Hair follicle dermal papilla cell (primary cell): ENCODE data around the gene MYF5. TPM values are rescaled to one million over a fixed set of nuclear protein-coding genes. Genes with fewer than 3 reads are reported as not detected.

Experiments used
- total RNA-seq: library from RNA; depleted of rRNA; stranded (reverse); fragments of >200 nt; gene quantifications from 2 replicates; pipeline ENCODE4 v1.2.3, GENCODE V29; 2012

The MYF5 gene
- not detected in 2 replicates for total RNA-seq

GRCh38 chr12:80716696-80717469, at the start of gene MYF5:
Gene MYF5 (plus strand): TSS chr12:80716912. CDS start chr12:80717064, 152 bp downstream.

GRCh38 chr12:80707126-80707829, 9.4 kb upstream of the MYF5 start, which contains the start of gene MYF6:
Gene MYF6 (plus strand): TSS chr12:80707634. CDS start chr12:80707720, 86 bp downstream.

Other genes with a start within 250 kb of the MYF5 start
- gene MYF6, start 9.3 kb upstream of the MYF5 start, total RNA-seq: not detected in 2 replicates
- 6.1 and 7.6 TPM in 2 replicates for gene LIN7A, start 221.0 kb downstream of the MYF5 start, total RNA-seq